Heart left ventricle (tissue), 16 donors: Measurements from ENCODE around the gene CLEC2L. TPM values are rescaled to one million over a fixed set of nuclear protein-coding genes. Genes with fewer than 3 reads are reported as not detected.
A peak's percentile ranks its signal among the peaks of the same experiment; 100 is the strongest.

Experiments
- ATAC-seq, 4 donors: fragments of 200-7000 bp; cut with Tn5 transposase; one replicate each; pipeline ENCODE4 v1.9.1; 2020 to 2022; ENCODE audit warnings: moderate library complexity in 4 of 4, mild to moderate bottlenecking in 3 of 4, moderate number of reproducible peaks in 1 of 4
- DNase-seq, 5 donors: peaks; one replicate each; pipeline ENCODE4 v3.0.0-alpha.2; 2020
- H3K27ac ChIP-seq, 12 donors: fragments of 200-600 bp; sonication (generic) in 4 of 12; one replicate each; pipeline versions ENCODE4 v1.5.0 to v1.8.0; 2016 to 2022; ENCODE audit warnings: mild to moderate bottlenecking in 2 of 12
- H3K27me3 ChIP-seq, 9 donors: fragments of 200-600 bp; sonication (generic) in 2 of 9; one replicate each; pipeline versions ENCODE4 v1.5.1 to v1.8.0; 2016 to 2022; ENCODE audit warnings: mild to moderate bottlenecking in 3 of 9
- H3K36me3 ChIP-seq, 9 donors: fragments of 200-600 bp; sonication (generic) in 2 of 9; one replicate each; pipeline versions ENCODE4 v1.5.0 to v1.8.0; 2018 to 2022; ENCODE audit warnings: mild to moderate bottlenecking in 2 of 9
- H3K4me1 ChIP-seq, 12 donors: fragments of 200-600 bp; sonication (generic) in 4 of 12; one replicate each; pipeline versions ENCODE4 v1.5.0 to v1.8.0; 2016 to 2022; ENCODE audit warnings: mild to moderate bottlenecking in 3 of 12
- H3K4me3 ChIP-seq, 12 donors: fragments of 200-600 bp; sonication (generic) in 4 of 12; one replicate each; pipeline versions ENCODE4 v1.5.0 to v1.8.0; 2017 to 2022; ENCODE audit warnings: mild to moderate bottlenecking in 9 of 12, moderate library complexity in 4 of 12
- H3K9me3 ChIP-seq, 12 donors: fragments of 200-600 bp; sonication (generic) in 4 of 12; one replicate each; pipeline versions ENCODE4 v1.5.0 to v1.8.0; 2016 to 2022; ENCODE audit warnings: mild to moderate bottlenecking in 1 of 12
- POLR2A ChIP-seq, 2 donors: fragments of 450-650 bp; IDR thresholded peaks; one replicate each; pipeline ENCODE4 v1.6.1; 2017; ENCODE audit warnings: antibody characterized with exemption in 2 of 2, mild to moderate bottlenecking in 2 of 2, moderate library complexity in 2 of 2
- WGBS, 4 donors: extraction: QIAGEN DNeasy Blood & Tissue Kit in 2 of 4; methylation state at CpG; one replicate each; pipeline versions ENCODE4 v1.1.5 to v1.1.7; 2013 to 2018; 5-methylcytosine and 5-hydroxymethylcytosine counted together
- intact Hi-C, 10 donors: fragments of 100-400 bp; cut with DNase I; formaldehyde crosslinking; loops; one replicate each; pipeline versions ENCODE4 v1.11.1 to v1.14.2; 2022
- polyA plus RNA-seq, 2 donors: library from polyadenylated mRNA; stranded (reverse); fragments of 200-250 nt; gene quantifications; one replicate each; pipeline ENCODE4 v1.2.3, GENCODE V29; 2013
- total RNA-seq, 9 donors: library from RNA; depleted of rRNA in 2 of 9; stranded (reverse); fragments of >200 nt in 2 of 9; fragmentation: NEBNext Ultra II Directional in 3 of 9; extraction: Animal tissue kit (Norgen Biotek cat#: 25700) in 3 of 9; gene quantifications; one replicate each; pipeline versions ENCODE4 v1.1.0 to v1.2.4, GENCODE V29; 2016 to 2023
- TF ChIP-seq, protein P1 (sequence below), 12 donors: fragments of 200-600 bp; sonication (generic) in 4 of 12; IDR thresholded peaks; one replicate each; pipeline versions ENCODE4 v1.5.0 to v1.8.0; 2018 to 2022; ENCODE audit warnings: antibody characterized with exemption in 12 of 12, mild to moderate bottlenecking in 5 of 12
- donor health status: ischemic (EF 13 %, LVEDD 7.1; RV severe dilation, severe dysfunction).
- donor health status: healthy with polysubstance abuse.
- donor health status: DM: no; HTN: yes; CAD: no.
- donor health status: DM: no; HTN: no; CAD: no.
- donor health status: ischemic (EF 25% LVEDD 6.9; RV normal size, moderate dysfunction).
- donor health status: ischemic (EF 25% LVEDD 5.7; RV mildly dilated, moderate dysfunction).
- donor health status: healthy.
- donor health status: DM: yes; HTN: yes; CAD: no.
- donor health status: ischemic (EF 35%, LVEDD 5.7; RV mildly dilated, moderate dysfunction).
- donor health status: nonischemic (EF 11% LVEDD 7.7; RV severe dilation, severe dysfunction).
- donor health status: DM: yes; HTN: yes; CAD: no.
- donor health status: PGD.
- donor health status: ischemic (EF 29% LVEDD 5.4; RV normal size, mild dysfunction).
- donor health status: nonischemic (EF 23%, LVEDD 6.1; RV moderate dilation, normal function).

The CLEC2L gene
- total and polyA plus RNA-seq, 11 donors: 0.18 to 0.36 TPM; not detected in 9

GRCh38 chr7:139505563-139505962, 17.9 kb upstream of the CLEC2L start:
- Histone ChIP-seq H3K36me3 (no peaks in the 10 kb centered on the region), H3K27me3 (peaks cover 0 to 4% (median 0%) of the 10 kb centered on the region in 9 donors), H3K27ac (no peak overlapping the region), H3K9me3 (no peaks in the 10 kb centered on the region), H3K4me3 (no peak overlapping the region), H3K4me1 (no peaks in the 10 kb centered on the region)
- intact Hi-C loops: loop anchor here in 6 of 10 donors (10.0 kb wide), 3 partner anchors 99 to 119 kb away; no protein-coding TSS in a partner anchor
- ATAC-seq (no peak), DNase-seq (no peak)
- WGBS, 4 donors: 66 to 76% (median 73%) methylated on average over 9 of the region's 9 CpGs
- TF ChIP-seq POLR2A (IDR thresholded peaks at IDR 0.05): no peak
- TF ChIP-seq, protein P1, sequence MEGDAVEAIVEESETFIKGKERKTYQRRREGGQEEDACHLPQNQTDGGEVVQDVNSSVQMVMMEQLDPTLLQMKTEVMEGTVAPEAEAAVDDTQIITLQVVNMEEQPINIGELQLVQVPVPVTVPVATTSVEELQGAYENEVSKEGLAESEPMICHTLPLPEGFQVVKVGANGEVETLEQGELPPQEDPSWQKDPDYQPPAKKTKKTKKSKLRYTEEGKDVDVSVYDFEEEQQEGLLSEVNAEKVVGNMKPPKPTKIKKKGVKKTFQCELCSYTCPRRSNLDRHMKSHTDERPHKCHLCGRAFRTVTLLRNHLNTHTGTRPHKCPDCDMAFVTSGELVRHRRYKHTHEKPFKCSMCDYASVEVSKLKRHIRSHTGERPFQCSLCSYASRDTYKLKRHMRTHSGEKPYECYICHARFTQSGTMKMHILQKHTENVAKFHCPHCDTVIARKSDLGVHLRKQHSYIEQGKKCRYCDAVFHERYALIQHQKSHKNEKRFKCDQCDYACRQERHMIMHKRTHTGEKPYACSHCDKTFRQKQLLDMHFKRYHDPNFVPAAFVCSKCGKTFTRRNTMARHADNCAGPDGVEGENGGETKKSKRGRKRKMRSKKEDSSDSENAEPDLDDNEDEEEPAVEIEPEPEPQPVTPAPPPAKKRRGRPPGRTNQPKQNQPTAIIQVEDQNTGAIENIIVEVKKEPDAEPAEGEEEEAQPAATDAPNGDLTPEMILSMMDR (IDR thresholded peaks at IDR 0.05): peak in 3 of 12 donors; percentile 8 to 19 (median 12)

- Histone ChIP-seq H3K27me3 (no peaks in the 10 kb centered on the region), H3K9me3 (no peaks in the 10 kb centered on the region), H3K27ac (no peak overlapping the region), H3K4me1 (no peaks in the 10 kb centered on the region), H3K36me3 (no peaks in the 10 kb centered on the region), H3K4me3 (no peak overlapping the region)
- intact Hi-C loops: loop anchor here in 6 of 10 donors (10.0 kb wide), 3 partner anchors 95 to 115 kb away; no protein-coding TSS in a partner anchor
- WGBS, 4 donors: 96 to 99% (median 97%) methylated on average over 2 of the region's 2 CpGs
- ATAC-seq: no peak
- no peak for TF ChIP-seq POLR2A (IDR thresholded peaks at IDR 0.05)
- TF ChIP-seq, protein P1 (IDR thresholded peaks at IDR 0.05): no peak
- no peak for DNase-seq
These were observed 13.9 kb upstream of the CLEC2L start for GRCh38 chr7:139509535-139509934.

DNA sequence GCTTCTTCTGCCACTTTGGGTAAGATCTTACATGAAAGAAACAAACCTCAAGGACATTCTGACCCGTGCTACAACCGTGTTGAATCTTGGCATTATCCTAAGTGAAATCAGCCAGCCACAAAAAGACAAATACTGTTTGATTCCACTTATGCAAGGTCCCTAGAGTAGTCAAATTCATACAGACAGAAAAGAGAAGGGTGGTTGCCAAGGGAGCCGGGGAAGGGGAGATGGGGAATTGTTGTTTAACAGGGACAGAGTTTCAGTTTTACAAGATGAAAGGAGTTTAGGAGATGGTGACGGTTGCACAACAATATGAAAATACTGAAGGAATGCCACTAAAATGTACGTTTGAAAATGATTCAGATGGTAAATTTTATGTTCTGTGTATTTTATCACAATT, 12.2 kb upstream of the CLEC2L start:
- Histone ChIP-seq H3K36me3 (no peaks in the 10 kb centered on the region), H3K4me1 (no peaks in the 10 kb centered on the region), H3K27me3 (no peaks in the 10 kb centered on the region), H3K4me3 (no peak overlapping the region), H3K9me3 (no peaks in the 10 kb centered on the region), H3K27ac (no peak overlapping the region)
- WGBS, 4 donors: 69 to 79% (median 77%) methylated on average over 5 of the region's 5 CpGs
- DNase-seq (no peak), ATAC-seq (no peak)
- TF ChIP-seq, protein P1 (IDR thresholded peaks at IDR 0.05): no peak
- TF ChIP-seq POLR2A (IDR thresholded peaks at IDR 0.05): no peak
- intact Hi-C loops: no loop called here

DNA sequence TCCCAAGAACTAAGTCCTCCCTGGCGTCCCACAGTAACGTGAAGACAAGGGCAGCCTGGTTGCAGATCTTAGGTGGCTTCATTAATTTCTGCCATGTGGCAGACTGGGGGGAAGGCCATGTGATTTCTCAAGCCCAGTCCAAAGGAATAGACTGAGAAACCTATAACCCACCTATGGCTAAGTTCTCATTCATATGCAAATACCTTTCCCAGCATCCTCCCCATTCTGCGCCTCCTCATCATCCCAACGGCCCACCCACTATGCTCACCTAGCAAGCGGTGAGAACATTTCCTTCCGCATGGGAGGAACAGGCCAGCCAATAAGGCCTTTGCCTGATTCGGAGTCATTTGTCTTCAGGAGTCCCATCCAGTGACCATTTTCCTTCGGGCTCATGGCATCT, 8.2 kb upstream of the CLEC2L start:
- DNase-seq (no peak), ATAC-seq (no peak)
- 77 to 89% (median 83%) methylated on average over 8 of the region's 8 CpGs for WGBS, 4 donors
- Histone ChIP-seq H3K27me3 (peaks cover 0 to 4% (median 0%) of the 10 kb centered on the region in 9 donors), H3K27ac (no peak overlapping the region), H3K9me3 (no peaks in the 10 kb centered on the region), H3K36me3 (no peaks in the 10 kb centered on the region), H3K4me1 (no peaks in the 10 kb centered on the region), H3K4me3 (no peak overlapping the region)
- intact Hi-C loops: no loop called here
- TF ChIP-seq, protein P1 (IDR thresholded peaks at IDR 0.05): no peak
